Fibroblast of mammary gland (primary cell): ENCODE measurements around the gene CD68.
"Not testable (repeated sequence)": the region's sequence is repeated elsewhere in the genome, so short reads cannot be mapped to it uniquely, and the experiment has no call there.

ENCODE experiments used
- DNase-seq: peaks from one replicate; pipeline ENCODE4 v3.0.0-alpha.2; 2010; ENCODE audit warnings: low read depth
- H3K4me3 ChIP-seq: 2 replicates; pipeline ENCODE4 v1.5.1; 2011; ENCODE audit warnings: low read depth, mild to moderate bottlenecking, low read length, moderate library complexity; ENCODE audit not compliant: control insufficient read depth
- TF ChIP-seq, protein P1 (sequence below): conservative IDR thresholded peaks from 2 replicates; pipeline ENCODE4 v1.5.1; 2011; ENCODE audit warnings: low read depth, low read length, inconsistent platforms; ENCODE audit not compliant: control insufficient read depth, insufficient read depth

Gene CD68

DNA sequence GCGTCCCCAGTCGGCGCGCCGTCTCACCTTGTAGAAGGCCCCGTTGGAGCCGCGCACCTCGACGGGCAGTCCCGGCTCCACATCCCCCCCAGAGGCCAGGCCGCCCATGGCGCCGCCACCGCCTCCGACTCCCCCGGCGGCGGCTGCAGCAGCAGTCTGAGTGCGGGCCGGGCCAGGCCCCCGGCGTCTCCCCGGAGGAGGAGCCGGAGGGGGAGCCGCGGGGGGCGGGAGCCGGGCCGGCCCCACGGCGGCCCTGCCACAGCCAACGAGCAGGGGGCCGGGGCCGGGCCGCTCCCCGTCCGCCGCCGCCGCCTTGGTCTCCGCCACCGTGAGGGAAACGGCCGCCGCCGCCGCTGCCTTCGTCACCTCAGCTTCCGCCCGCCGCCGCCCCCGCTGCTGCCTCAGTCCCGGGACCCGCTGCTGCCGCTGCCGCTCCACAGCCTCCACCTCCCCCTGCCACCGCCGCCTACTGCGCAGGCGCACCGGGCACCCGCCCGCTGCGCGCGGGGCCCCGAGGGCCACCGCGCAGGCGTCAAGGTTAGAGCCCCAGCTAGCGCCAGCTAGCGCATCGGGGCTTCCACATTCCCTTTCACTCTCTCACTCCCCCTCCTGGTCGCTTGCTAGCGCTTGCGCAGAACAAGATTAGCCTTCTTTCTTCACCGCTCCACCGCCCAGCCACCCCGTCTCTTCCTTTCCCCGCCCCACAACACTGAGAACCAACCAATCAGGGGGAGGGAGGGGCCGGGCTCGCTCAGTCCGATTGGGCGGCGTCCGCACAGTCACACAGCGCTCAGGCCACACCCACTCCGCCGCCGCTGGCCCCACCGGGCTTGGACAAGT, 35.2 kb downstream of the CD68 start, which contains the start of gene FXR2:
Gene FXR2, minus strand, starts transcription at position 473 of the 840 bp plus-strand sequence. Its CDS starts 365 bp downstream, at position 108.
- TF ChIP-seq, protein P1, sequence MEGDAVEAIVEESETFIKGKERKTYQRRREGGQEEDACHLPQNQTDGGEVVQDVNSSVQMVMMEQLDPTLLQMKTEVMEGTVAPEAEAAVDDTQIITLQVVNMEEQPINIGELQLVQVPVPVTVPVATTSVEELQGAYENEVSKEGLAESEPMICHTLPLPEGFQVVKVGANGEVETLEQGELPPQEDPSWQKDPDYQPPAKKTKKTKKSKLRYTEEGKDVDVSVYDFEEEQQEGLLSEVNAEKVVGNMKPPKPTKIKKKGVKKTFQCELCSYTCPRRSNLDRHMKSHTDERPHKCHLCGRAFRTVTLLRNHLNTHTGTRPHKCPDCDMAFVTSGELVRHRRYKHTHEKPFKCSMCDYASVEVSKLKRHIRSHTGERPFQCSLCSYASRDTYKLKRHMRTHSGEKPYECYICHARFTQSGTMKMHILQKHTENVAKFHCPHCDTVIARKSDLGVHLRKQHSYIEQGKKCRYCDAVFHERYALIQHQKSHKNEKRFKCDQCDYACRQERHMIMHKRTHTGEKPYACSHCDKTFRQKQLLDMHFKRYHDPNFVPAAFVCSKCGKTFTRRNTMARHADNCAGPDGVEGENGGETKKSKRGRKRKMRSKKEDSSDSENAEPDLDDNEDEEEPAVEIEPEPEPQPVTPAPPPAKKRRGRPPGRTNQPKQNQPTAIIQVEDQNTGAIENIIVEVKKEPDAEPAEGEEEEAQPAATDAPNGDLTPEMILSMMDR, result peak; percentile 60
- peak; percentile 100 for DNase-seq
- H3K4me3 ChIP-seq, result peak within 1 kb of the TSS; percentile 84

DNA sequence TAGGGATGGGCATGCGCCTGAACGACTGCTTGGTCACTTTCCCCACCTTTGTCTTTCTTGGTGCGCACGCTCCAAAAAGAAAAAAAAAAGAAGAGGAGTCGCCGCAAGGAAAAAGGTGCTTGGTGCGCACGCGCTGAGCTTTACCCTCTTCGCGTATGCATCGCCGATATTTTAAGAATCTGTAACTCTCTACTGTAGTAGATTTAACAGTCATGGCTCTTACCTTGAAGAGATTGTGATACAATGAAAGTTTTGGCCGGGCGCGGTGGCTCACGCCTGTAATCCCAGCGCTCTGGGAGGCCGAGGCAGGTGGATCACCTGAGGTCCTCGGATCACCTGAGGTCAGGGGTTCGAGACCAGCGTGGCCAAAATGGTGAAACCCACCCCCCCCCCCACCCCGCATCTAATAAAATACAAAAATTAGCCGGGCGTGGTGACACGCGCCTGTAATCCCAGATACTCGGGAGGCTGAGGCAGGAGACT, 35.9 kb downstream of the CD68 start:
- DNase-seq, result no peak
- TF ChIP-seq, protein P1, result no peak

DNA sequence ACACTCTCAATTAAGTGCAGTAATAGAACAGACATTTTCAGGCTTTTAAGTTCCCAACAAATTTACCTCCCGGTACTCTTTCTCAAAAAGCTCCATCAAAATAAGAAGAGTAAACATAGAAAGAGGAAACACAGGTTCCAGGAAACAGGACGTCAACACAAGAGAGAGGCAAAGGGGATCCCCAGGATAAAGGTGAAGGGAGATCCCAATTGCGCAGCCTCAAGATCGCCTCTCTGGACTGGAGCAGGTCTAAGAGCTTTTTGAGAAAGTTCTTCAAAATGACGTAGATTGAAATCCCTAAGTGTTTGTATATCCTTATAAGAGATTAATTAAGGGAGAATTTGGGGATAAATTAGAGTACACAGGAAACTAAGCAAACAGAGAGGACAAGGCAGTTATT, 39.2 kb downstream of the CD68 start:
- TF ChIP-seq, protein P1, result no peak
- no peak for DNase-seq
- no peak overlapping the region for H3K4me3 ChIP-seq

More for the DNA sequence above, 35.9 kb downstream of the CD68 start:
- peak overlapping the region; percentile 49 for H3K4me3 ChIP-seq

DNA sequence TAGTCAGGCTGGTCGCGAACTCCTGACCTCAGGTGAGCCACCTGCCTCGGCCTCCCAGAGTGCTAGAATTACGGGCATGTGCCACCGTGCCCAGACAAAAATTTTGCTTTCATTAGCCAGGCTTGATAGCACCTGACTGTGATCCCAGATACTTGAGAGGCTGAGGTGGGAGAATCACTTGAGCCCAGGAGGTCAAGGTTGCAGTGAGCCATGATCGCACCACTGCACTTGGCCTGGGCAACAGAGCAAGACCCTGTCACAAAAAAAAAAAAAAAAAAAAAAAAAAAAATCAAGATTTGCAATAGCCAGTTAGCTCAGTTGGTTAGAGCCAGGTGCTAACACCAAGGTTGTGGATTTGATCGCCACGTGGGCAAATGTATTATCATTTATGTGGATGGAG, 41.4 kb downstream of the CD68 start:
- H3K4me3 ChIP-seq, result no peak overlapping the region
- TF ChIP-seq, protein P1, result no peak
- DNase-seq, result no peak

DNA sequence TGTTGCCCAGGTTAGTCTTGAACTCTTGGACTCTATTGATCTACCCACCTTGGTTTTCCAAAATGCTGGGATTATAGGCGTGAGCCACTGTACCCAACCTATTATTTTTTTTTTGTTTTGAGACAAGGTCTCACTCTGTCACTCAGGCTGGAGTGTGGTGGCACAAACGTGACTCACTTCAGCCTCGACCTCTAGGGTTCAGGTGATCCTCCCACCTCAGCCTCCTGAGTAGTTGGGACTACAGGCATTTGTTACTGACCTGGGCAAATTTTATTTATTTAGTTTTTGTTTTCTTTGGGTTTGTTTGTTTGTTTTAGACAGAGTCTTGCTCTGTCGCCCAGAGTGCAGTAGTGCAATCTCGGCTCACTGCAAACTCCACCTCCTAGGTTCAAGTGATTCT, 44.2 kb downstream of the CD68 start:
- H3K4me3 ChIP-seq, result no peak overlapping the region
- TF ChIP-seq, protein P1, result no peak
- DNase-seq, result no peak

DNA sequence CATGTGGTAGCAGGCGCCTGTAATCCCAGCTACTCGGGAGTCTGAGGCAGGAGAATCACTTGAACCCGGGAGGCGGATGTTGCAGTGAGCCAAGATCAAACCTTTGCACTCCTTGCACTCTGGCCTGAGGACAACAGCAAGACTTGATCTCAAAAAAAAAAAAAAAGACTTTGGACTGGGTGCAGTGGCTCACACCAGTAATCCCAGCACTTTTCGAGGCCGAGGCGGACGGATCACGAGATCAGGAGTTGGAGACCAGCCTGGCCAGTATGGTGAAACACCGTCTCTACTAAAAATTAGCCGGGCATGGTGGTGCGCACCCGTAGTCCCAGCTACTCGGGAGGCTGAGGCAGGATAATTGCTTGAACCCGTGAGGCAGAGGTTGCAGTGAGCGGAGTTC, 46.3 kb downstream of the CD68 start:
- H3K4me3 ChIP-seq, DNase-seq: not testable (repeated sequence)

DNA sequence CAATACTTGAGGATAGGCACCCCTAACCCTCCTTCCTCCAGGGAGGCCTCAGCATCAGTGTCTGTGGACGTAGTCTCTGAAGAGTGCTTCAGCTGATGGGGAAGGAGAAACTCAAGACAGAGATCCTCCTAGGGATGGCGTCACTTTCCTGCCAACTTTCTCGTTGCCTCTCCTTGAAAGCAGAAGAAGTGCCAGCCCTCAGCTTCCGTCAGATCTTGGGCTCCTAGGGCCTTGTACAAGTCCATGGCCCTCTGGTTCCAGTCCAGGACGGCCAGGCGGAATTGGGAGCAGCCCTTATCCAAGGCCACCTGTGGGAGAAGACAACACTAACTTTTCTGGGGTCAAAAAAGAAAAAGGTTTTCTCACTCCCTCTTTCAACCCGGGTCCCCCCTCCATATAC, 46.9 kb downstream of the CD68 start:
- TF ChIP-seq, protein P1, result no peak
- DNase-seq, result no peak
- peak overlapping the region; percentile 84 for H3K4me3 ChIP-seq
